ENCODE data around the gene CDH2. TPM values are rescaled to one million over a fixed set of nuclear protein-coding genes. Genes with fewer than 3 reads are reported as not detected.

CDH2 gene
- total RNA-seq, 1 experiment from 2014 or later, result 42.3 TPM

GRCh38 chr18:28004606-28005005 is 172.3 kb downstream of the CDH2 start:
- POLR2A ChIA-PET, result interaction anchor here (0.6 kb wide), 1 partner anchor 340 kb away, joined by 3 read pairs; no protein-coding TSS in a partner anchor

GRCh38 chr18:28003451-28003850 is 173.5 kb downstream of the CDH2 start:
- Histone ChIP-seq H3K27me3 (ENCODE audit: control insufficient read depth, insufficient read depth, low read length) (no peaks in the 10 kb centered on the region), H3K27ac (ENCODE audit: low read length) (no peak overlapping the region), H3K36me3 (ENCODE audit: control insufficient read depth, insufficient read depth, low read length) (no peaks in the 10 kb centered on the region), H3K4me1 (ENCODE audit: control insufficient read depth, insufficient read depth, low read length) (no peaks in the 10 kb centered on the region), H3K4me3 (ENCODE audit: low read depth in 2 of 2, low read length in 2 of 2) (no peak overlapping the region), H3K9me3 (ENCODE audit: control insufficient read depth, insufficient read depth, low read depth, low read length) (no peaks in the 10 kb centered on the region)
- CTCF ChIA-PET, result no interaction called here
- POLR2A ChIA-PET, result no interaction called here
- no peak for TF ChIP-seq POLR2AphosphoS5 (IDR thresholded peaks at IDR 0.05; ENCODE audit: low read depth, low read length)
- TF ChIP-seq SIN3A (IDR thresholded peaks at IDR 0.05; ENCODE audit: borderline replicate concordance, insufficient read depth, low read depth, low read length), result no peak
- TF ChIP-seq REST (IDR thresholded peaks at IDR 0.05; ENCODE audit: insufficient read depth in 1 of 2, low read depth in 2 of 2, low read length in 1 of 2), result no peak
- no peak for TF ChIP-seq TCF7L2 (IDR thresholded peaks at IDR 0.05; ENCODE audit: low read depth, low read length)
- no peak for TF ChIP-seq CTCF (IDR thresholded peaks at IDR 0.05)
- in situ Hi-C loops (cut with HindIII; ENCODE audit: low pct_unique_long_range_greater_than_20kb, low sequenced_read_pairs), result no loop called here
- intact Hi-C loops (cut with micrococcal nuclease; ENCODE audit: unreplicated experiment), result no loop called here
- ATAC-seq (no peak), DNase-seq (ENCODE audit: low read depth, low spot score) (no peak)
- BruUV-seq (replicated peaks), result no TSS peak

More at GRCh38 chr18:28004606-28005005, 172.3 kb downstream of the CDH2 start:
- Histone ChIP-seq H3K27ac (ENCODE audit: low read length) (no peak overlapping the region), H3K9me3 (ENCODE audit: control insufficient read depth, insufficient read depth, low read depth, low read length) (no peaks in the 10 kb centered on the region), H3K4me1 (ENCODE audit: control insufficient read depth, insufficient read depth, low read length) (no peaks in the 10 kb centered on the region), H3K4me3 (ENCODE audit: low read depth in 2 of 2, low read length in 2 of 2) (no peak overlapping the region), H3K36me3 (ENCODE audit: control insufficient read depth, insufficient read depth, low read length) (no peaks in the 10 kb centered on the region), H3K27me3 (ENCODE audit: control insufficient read depth, insufficient read depth, low read length) (no peaks in the 10 kb centered on the region)
- intact Hi-C loops (cut with micrococcal nuclease; ENCODE audit: unreplicated experiment) (no loop called here), in situ Hi-C loops (cut with HindIII; ENCODE audit: low pct_unique_long_range_greater_than_20kb, low sequenced_read_pairs) (no loop called here)
- CTCF ChIA-PET, result no interaction called here
- TF ChIP-seq POLR2AphosphoS5 (IDR thresholded peaks at IDR 0.05; ENCODE audit: low read depth, low read length), result no peak
- no peak for TF ChIP-seq TCF7L2 (IDR thresholded peaks at IDR 0.05; ENCODE audit: low read depth, low read length)
- no peak for TF ChIP-seq REST (IDR thresholded peaks at IDR 0.05; ENCODE audit: insufficient read depth in 1 of 2, low read depth in 2 of 2, low read length in 1 of 2)
- no peak for TF ChIP-seq CTCF (IDR thresholded peaks at IDR 0.05)
- no peak for TF ChIP-seq SIN3A (IDR thresholded peaks at IDR 0.05; ENCODE audit: borderline replicate concordance, insufficient read depth, low read depth, low read length)
- no TSS peak for BruUV-seq (replicated peaks)
- no peak for ATAC-seq
- DNase-seq (ENCODE audit: low read depth, low spot score), result no peak
